GM21576 (cell line): ENCODE results near the gene TMEM198.
A peak's percentile ranks its signal among the peaks of the same experiment; 100 is the strongest.

Source experiments
- ATAC-seq: cut with Tn5 transposase; IDR thresholded peaks from one replicate; pipeline ENCODE4 v1.9.1; 2021; ENCODE audit warnings: mild to moderate bottlenecking, moderate library complexity; ENCODE audit not compliant: unreplicated experiment

The TMEM198 gene

GRCh38 chr2:219575566-219576504 lies 32.0 kb downstream of the TMEM198 start:
- no peak for ATAC-seq

- no peak for ATAC-seq
Observed at GRCh38 chr2:219576505-219577388, 32.9 kb downstream of the TMEM198 start.

- no peak for ATAC-seq
Observed at GRCh38 chr2:219578811-219579613, 35.2 kb downstream of the TMEM198 start.

- no peak for ATAC-seq
Observed at GRCh38 chr2:219581346-219581745, 37.5 kb downstream of the TMEM198 start.

- no peak for ATAC-seq
Observed at GRCh38 chr2:219591091-219591490, 47.3 kb downstream of the TMEM198 start.

- no peak for ATAC-seq
Observed at GRCh38 chr2:219592736-219593135, 48.9 kb downstream of the TMEM198 start.

- no peak for ATAC-seq
Observed at GRCh38 chr2:219593154-219593553, 49.3 kb downstream of the TMEM198 start.

GRCh38 chr2:219595256-219595655 lies 51.4 kb downstream of the TMEM198 start:
- no peak for ATAC-seq

GRCh38 chr2:219596954-219597551 lies 53.2 kb downstream of the TMEM198 start:
- ATAC-seq, result peak; percentile 3

- peak; percentile 92 for ATAC-seq
Observed at GRCh38 chr2:219597552-219598307, 53.9 kb downstream of the TMEM198 start, which contains the start of gene STK11IP. STK11IP (plus strand) TSS chr2:219597857; CDS start chr2:219598120, 263 bp downstream.

- no peak for ATAC-seq
Observed at GRCh38 chr2:219598308-219599078, 54.7 kb downstream of the TMEM198 start.
